Epithelial cell of esophagus (primary cell): Measurements from ENCODE around the gene SIGLEC8.
A peak's percentile ranks its signal among the peaks of the same experiment; 100 is the strongest.
"Not testable (repeated sequence)": the region's sequence is repeated elsewhere in the genome, so short reads cannot be mapped to it uniquely, and the experiment has no call there.

Source experiments
- DNase-seq: peaks from one replicate; pipeline ENCODE4 v3.0.0; 2010; ENCODE audit warnings: low read depth
- H3K4me3 ChIP-seq: 2 replicates; pipeline ENCODE4 v1.5.1; 2011; ENCODE audit warnings: mild to moderate bottlenecking, low read length, control low read depth
- CTCF ChIP-seq: IDR thresholded peaks from 2 replicates; pipeline ENCODE4 v1.5.1; 2011; ENCODE audit warnings: low read depth, mild to moderate bottlenecking, low read length, control low read depth, inconsistent platforms; ENCODE audit not compliant: insufficient read depth; ENCODE audit errors: missing control alignments

SIGLEC8 gene

GRCh38 chr19:51433043-51433442 lies 25.2 kb downstream of the SIGLEC8 start:
- DNase-seq = no peak
- no peak for TF ChIP-seq CTCF
- H3K4me3 ChIP-seq = no peak overlapping the region

- no peak for DNase-seq
- H3K4me3 ChIP-seq = no peak overlapping the region
- TF ChIP-seq CTCF = no peak
Measured at GRCh38 chr19:51431124-51431523, 27.1 kb downstream of the SIGLEC8 start.

- no peak for DNase-seq
- H3K4me3 ChIP-seq = no peak overlapping the region
- no peak for TF ChIP-seq CTCF
Measured at GRCh38 chr19:51430221-51430620, 28.0 kb downstream of the SIGLEC8 start.

GRCh38 chr19:51427201-51427600 lies 31.1 kb downstream of the SIGLEC8 start:
- no peak overlapping the region for H3K4me3 ChIP-seq
- TF ChIP-seq CTCF = no peak
- DNase-seq = no peak

- no peak overlapping the region for H3K4me3 ChIP-seq
- DNase-seq = peak; percentile 58
- TF ChIP-seq CTCF = peak; percentile 79
Measured at GRCh38 chr19:51422053-51422448, 36.2 kb downstream of the SIGLEC8 start.

- TF ChIP-seq CTCF = no peak
- H3K4me3 ChIP-seq = no peak overlapping the region
- no peak for DNase-seq
Measured at GRCh38 chr19:51421229-51422052, 36.8 kb downstream of the SIGLEC8 start.

- not testable (repeated sequence) for DNase-seq, H3K4me3 ChIP-seq
Measured at GRCh38 chr19:51420511-51420910, 37.7 kb downstream of the SIGLEC8 start.
